ENCODE measurements around the gene BNIP5. TPM values are rescaled to one million over a fixed set of nuclear protein-coding genes. Genes with fewer than 3 reads are reported as not detected.

BNIP5 gene
- total RNA-seq, 1 experiment from 2014 or later, result not detected

GRCh38 chr6:36345681-36346466, 9.2 kb upstream of the BNIP5 start:
- TF ChIP-seq ZNF138 (CRISPR knock-in tag; conservative IDR thresholded peaks at IDR 0.05) (no peak), E2F5 (CRISPR knock-in tag; IDR thresholded peaks at IDR 0.05) (no peak), SOX15 (CRISPR knock-in tag; IDR thresholded peaks at IDR 0.05) (no peak), MLX (CRISPR knock-in tag; IDR thresholded peaks at IDR 0.05) (no peak), ZNF281 (CRISPR knock-in tag; IDR thresholded peaks at IDR 0.05) (no peak), ZNF532 (CRISPR knock-in tag; IDR thresholded peaks at IDR 0.05; ENCODE audit: borderline replicate concordance) (no peak), TEAD4 (CRISPR knock-in tag; IDR thresholded peaks at IDR 0.05) (no peak), ZMAT4 (CRISPR knock-in tag; IDR thresholded peaks at IDR 0.05) (no peak), MXD4 (CRISPR knock-in tag; IDR thresholded peaks at IDR 0.05; ENCODE audit: borderline replicate concordance) (no peak), NFE2L1 (CRISPR knock-in tag; IDR thresholded peaks at IDR 0.05) (no peak), IRF1 (CRISPR knock-in tag; IDR thresholded peaks at IDR 0.05) (no peak), FOXJ3 (CRISPR knock-in tag; IDR thresholded peaks at IDR 0.05; ENCODE audit: borderline replicate concordance) (no peak), ERG (CRISPR knock-in tag; IDR thresholded peaks at IDR 0.05) (no peak)
- Mint-ChIP-seq H3K4me1 (peaks cover 13% of the 10 kb centered on the region), H3K36me3 (no peaks in the 10 kb centered on the region), H3K9me3 (no peaks in the 10 kb centered on the region), H3K27ac (no peak overlapping the region), H3K4me3 (no peak overlapping the region), H3K27me3 (ENCODE audit: low read depth) (0 out of 2 replicates have a peak, but pooled peaks cover under 1% of the 10 kb centered on the region)
- peak; percentile 54 for DNase-seq (ENCODE audit: low spot score)
- ChIA-PET CTCF (interaction anchor here (0.6 to 1.4 kb wide), 7 partner anchors 10 to 793 kb away, joined by 3 to 11 read pairs (median 4); no protein-coding TSS in a partner anchor), POLR2A (interaction anchor here (0.7 kb wide), 1 partner anchor 425 kb away, joined by 3 read pairs; no protein-coding TSS in a partner anchor)
- peak; percentile 79 for ATAC-seq
